HG03196 (cell line): ENCODE results near the gene VCY.
"Not testable (repeated sequence)": the region's sequence is repeated elsewhere in the genome, so short reads cannot be mapped to it uniquely, and the experiment has no call there.

Source experiments
- ATAC-seq: cut with Tn5 transposase; IDR thresholded peaks from one replicate; pipeline ENCODE4 v1.9.1; 2021; ENCODE audit not compliant: unreplicated experiment

The VCY gene

GRCh38 chrY:13986373-13986772, at the start of gene VCY:
TSS of gene VCY (minus strand) at chrY:13986473. CDS start at chrY:13986440, 33 bp downstream.
- not testable (repeated sequence) for ATAC-seq

GRCh38 chrY:14030395-14030794, 44.1 kb upstream of the VCY start:
- not testable (repeated sequence) for ATAC-seq

- ATAC-seq, result not testable (repeated sequence)
Observed at GRCh38 chrY:14011916-14012315, 25.6 kb upstream of the VCY start.

- not testable (repeated sequence) for ATAC-seq
Observed at GRCh38 chrY:13942406-13942805, 43.9 kb downstream of the VCY start.
